A673 (cell line): ENCODE data around the gene HDAC10.

Experiments
- EZH2 ChIP-seq: fragments of 200-600 bp; sonication (generic); IDR thresholded peaks from 2 replicates; pipeline ENCODE4 v1.6.1; 2017; ENCODE audit warnings: borderline replicate concordance, low read depth, mild to moderate bottlenecking, mixed read lengths, antibody characterized with exemption, low read length; ENCODE audit not compliant: poor library complexity, severe bottlenecking
- TF ChIP-seq, protein P1 (sequence below): fragments of 300-800, 200-600 bp; sonication (generic); conservative IDR thresholded peaks from 2 replicates; pipeline ENCODE4 v1.5.1; 2017; ENCODE audit warnings: low read depth, mild to moderate bottlenecking, antibody characterized with exemption, low read length, moderate library complexity, mixed read lengths

DNA sequence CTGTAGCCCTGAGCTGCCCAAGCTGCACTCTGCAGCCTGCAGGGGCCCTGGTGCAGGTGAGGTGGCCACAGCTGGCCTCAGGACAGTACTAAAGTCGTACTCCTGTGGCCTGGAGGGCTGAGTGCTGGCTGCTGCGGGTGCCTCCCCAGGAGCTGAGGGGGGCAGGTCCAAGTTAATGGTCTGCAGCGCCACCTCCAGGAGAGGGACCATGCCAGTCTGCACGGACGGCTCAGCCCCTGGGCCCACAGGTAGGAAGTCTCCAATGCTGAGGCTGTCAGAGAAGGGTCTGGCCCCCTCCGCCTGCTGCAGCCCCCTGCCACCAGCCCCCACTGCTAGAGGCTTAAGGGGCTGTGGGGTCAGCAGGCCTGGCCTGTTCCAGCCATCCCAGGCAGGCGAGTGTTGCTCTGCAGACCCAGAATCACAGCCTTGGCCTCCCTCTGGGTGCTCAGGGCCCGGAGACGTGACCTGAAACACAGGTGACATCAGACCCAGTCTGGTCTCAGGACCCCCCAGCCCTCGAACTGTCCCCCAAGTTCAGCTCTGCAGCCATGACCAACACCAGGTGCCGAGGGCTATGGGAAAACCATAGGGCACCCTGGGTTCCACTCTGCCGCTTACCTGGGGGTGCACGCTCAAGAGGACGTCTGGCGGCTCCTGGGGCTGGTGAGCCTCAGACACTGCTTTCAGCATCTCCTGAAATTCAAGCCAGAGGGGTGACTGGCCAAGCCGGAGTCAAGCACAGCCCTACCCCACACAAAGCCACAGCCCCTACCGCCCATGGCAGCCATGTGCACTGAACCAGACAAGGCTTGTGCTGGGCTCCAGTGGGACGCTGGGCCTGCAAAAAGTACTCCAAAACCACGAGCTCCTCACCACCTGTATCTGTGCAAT, 29.4 kb downstream of the HDAC10 start:
- TF ChIP-seq, protein P1, sequence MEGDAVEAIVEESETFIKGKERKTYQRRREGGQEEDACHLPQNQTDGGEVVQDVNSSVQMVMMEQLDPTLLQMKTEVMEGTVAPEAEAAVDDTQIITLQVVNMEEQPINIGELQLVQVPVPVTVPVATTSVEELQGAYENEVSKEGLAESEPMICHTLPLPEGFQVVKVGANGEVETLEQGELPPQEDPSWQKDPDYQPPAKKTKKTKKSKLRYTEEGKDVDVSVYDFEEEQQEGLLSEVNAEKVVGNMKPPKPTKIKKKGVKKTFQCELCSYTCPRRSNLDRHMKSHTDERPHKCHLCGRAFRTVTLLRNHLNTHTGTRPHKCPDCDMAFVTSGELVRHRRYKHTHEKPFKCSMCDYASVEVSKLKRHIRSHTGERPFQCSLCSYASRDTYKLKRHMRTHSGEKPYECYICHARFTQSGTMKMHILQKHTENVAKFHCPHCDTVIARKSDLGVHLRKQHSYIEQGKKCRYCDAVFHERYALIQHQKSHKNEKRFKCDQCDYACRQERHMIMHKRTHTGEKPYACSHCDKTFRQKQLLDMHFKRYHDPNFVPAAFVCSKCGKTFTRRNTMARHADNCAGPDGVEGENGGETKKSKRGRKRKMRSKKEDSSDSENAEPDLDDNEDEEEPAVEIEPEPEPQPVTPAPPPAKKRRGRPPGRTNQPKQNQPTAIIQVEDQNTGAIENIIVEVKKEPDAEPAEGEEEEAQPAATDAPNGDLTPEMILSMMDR, result 0 out of 2 replicates have a peak, but pooled peaks have one; percentile 28
- TF ChIP-seq EZH2, result no peak
